Measurements from ENCODE around the gene EGLN3. TPM values are rescaled to one million over a fixed set of nuclear protein-coding genes. Genes with fewer than 3 reads are reported as not detected.
"Not testable (repeated sequence)": the region's sequence is repeated elsewhere in the genome, so short reads cannot be mapped to it uniquely, and the experiment has no call there.

EGLN3 gene
- total RNA-seq, 2 experiments from 2014 or later = 3.5 to 4.2 TPM

- Mint-ChIP-seq H3K4me3 (no peak overlapping the region), H3K27me3 (no peaks in the 10 kb centered on the region), H3K36me3 (ENCODE audit: low read depth) (no peaks in the 10 kb centered on the region), H3K9me3 (peaks cover 7% of the 10 kb centered on the region), H3K4me1 (ENCODE audit: low read depth) (no peaks in the 10 kb centered on the region), H3K27ac (no peak overlapping the region)
- ChIA-PET POLR2A (no interaction called here), CTCF (interaction anchor here (1.0 kb wide), 1 partner anchor 44 kb away, joined by 3 read pairs; no protein-coding TSS in a partner anchor)
- no peak for TF ChIP-seq CTCF (IDR thresholded peaks at IDR 0.05)
- ATAC-seq (no peak), DNase-seq (no peak)
- intact Hi-C loops (cut with micrococcal nuclease) = no loop called here
Measured at GRCh38 chr14:33968722-33969121, 17.8 kb upstream of the EGLN3 start.

- Mint-ChIP-seq H3K4me1 (ENCODE audit: low read depth) (no peaks in the 10 kb centered on the region), H3K27ac (no peak overlapping the region), H3K9me3 (peaks cover 13% of the 10 kb centered on the region), H3K4me3 (no peak overlapping the region), H3K27me3 (no peaks in the 10 kb centered on the region), H3K36me3 (ENCODE audit: low read depth) (no peaks in the 10 kb centered on the region)
- DNase-seq (peak; percentile 16), ATAC-seq (no peak)
- ChIA-PET POLR2A (no interaction called here), CTCF (no interaction called here)
- TF ChIP-seq CTCF (IDR thresholded peaks at IDR 0.05) = no peak
- intact Hi-C loops (cut with micrococcal nuclease) = no loop called here
Measured at GRCh38 chr14:33967138-33967537, 16.3 kb upstream of the EGLN3 start.

- no peaks in the 10 kb centered on the region for H3K36me3 Mint-ChIP-seq (ENCODE audit: low read depth)
- POLR2A ChIA-PET = no interaction called here
- H3K27ac Mint-ChIP-seq = no peak overlapping the region
- CTCF ChIA-PET = no interaction called here
- ATAC-seq (no peak), DNase-seq (no peak)
- no peaks in the 10 kb centered on the region for H3K27me3 Mint-ChIP-seq
- intact Hi-C loops (cut with micrococcal nuclease) = no loop called here
- no peak for TF ChIP-seq CTCF (IDR thresholded peaks at IDR 0.05)
- H3K9me3 Mint-ChIP-seq = peaks cover 14% of the 10 kb centered on the region
- no peaks in the 10 kb centered on the region for H3K4me1 Mint-ChIP-seq (ENCODE audit: low read depth)
- no peak overlapping the region for H3K4me3 Mint-ChIP-seq
Measured at GRCh38 chr14:33966276-33966675, 15.4 kb upstream of the EGLN3 start.

GRCh38 chr14:33964599-33965317, 13.9 kb upstream of the EGLN3 start:
- peaks cover 1% of the 10 kb centered on the region for H3K27me3 Mint-ChIP-seq
- H3K4me3 Mint-ChIP-seq = no peak overlapping the region
- ATAC-seq (no peak), DNase-seq (no peak)
- H3K36me3 Mint-ChIP-seq (ENCODE audit: low read depth) = no peaks in the 10 kb centered on the region
- H3K27ac Mint-ChIP-seq = no peak overlapping the region
- peaks cover 2% of the 10 kb centered on the region for H3K4me1 Mint-ChIP-seq (ENCODE audit: low read depth)
- CTCF ChIA-PET = no interaction called here
- TF ChIP-seq CTCF (IDR thresholded peaks at IDR 0.05) = no peak
- POLR2A ChIA-PET = no interaction called here
- peaks cover 8% of the 10 kb centered on the region for H3K9me3 Mint-ChIP-seq
- intact Hi-C loops (cut with micrococcal nuclease) = no loop called here

GRCh38 chr14:33963892-33964291, 13.0 kb upstream of the EGLN3 start:
- intact Hi-C loops (cut with micrococcal nuclease) = no loop called here
- Mint-ChIP-seq H3K27me3 (peaks cover 4% of the 10 kb centered on the region), H3K4me3 (no peak overlapping the region), H3K9me3 (peaks cover 7% of the 10 kb centered on the region), H3K4me1 (ENCODE audit: low read depth) (peaks cover 2% of the 10 kb centered on the region), H3K36me3 (ENCODE audit: low read depth) (no peaks in the 10 kb centered on the region), H3K27ac (no peak overlapping the region)
- no peak for DNase-seq
- no peak for ATAC-seq
- POLR2A ChIA-PET = no interaction called here
- TF ChIP-seq CTCF (IDR thresholded peaks at IDR 0.05) = no peak
- CTCF ChIA-PET = no interaction called here

- intact Hi-C loops (cut with micrococcal nuclease); H3K4me3 Mint-ChIP-seq; ATAC-seq; H3K4me1 Mint-ChIP-seq (ENCODE audit: low read depth); H3K27me3 Mint-ChIP-seq; POLR2A ChIA-PET; H3K9me3 Mint-ChIP-seq; H3K27ac Mint-ChIP-seq; CTCF ChIA-PET; DNase-seq; H3K36me3 Mint-ChIP-seq (ENCODE audit: low read depth): not testable (repeated sequence)
Measured at GRCh38 chr14:33962466-33962865, 11.6 kb upstream of the EGLN3 start.

All from activated CD8-positive, alpha-beta T cell treated with anti-CD3 and anti-CD28 coated beads for 36 hours (primary cell).